ENCODE data around the gene ARSA.

Gene ARSA

DNA sequence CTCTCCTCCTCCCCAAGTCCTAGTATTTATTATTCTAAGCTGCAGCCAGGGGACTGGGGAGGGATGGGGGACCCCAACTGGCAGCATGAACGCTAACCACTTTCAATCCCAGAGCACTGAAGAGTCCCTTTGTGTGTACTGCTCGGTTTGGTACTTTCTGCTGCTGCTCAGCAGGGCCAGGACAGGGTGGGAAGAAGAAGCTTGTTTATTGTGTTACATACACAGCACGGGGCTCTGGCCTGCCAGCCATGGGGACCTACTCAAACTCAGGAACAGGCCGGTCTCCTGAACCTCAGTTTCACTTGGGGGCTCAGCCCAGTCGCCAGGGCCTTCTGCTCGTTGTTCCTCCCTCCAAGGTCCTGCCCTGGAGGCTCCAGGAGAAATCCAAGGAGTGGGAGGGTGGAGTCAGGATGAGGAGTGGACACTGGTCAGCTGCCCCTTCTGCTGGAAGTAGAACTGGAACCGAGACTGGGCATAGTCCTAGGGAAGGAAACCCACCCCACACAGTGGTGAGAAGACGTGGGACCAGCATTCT, 49.1 kb downstream of the ARSA start:
- DNase-seq (ENCODE audit: low read depth), result no peak
- H3K4me3 ChIP-seq (ENCODE audit: low read length), result no peak overlapping the region
- TF ChIP-seq, protein P1, sequence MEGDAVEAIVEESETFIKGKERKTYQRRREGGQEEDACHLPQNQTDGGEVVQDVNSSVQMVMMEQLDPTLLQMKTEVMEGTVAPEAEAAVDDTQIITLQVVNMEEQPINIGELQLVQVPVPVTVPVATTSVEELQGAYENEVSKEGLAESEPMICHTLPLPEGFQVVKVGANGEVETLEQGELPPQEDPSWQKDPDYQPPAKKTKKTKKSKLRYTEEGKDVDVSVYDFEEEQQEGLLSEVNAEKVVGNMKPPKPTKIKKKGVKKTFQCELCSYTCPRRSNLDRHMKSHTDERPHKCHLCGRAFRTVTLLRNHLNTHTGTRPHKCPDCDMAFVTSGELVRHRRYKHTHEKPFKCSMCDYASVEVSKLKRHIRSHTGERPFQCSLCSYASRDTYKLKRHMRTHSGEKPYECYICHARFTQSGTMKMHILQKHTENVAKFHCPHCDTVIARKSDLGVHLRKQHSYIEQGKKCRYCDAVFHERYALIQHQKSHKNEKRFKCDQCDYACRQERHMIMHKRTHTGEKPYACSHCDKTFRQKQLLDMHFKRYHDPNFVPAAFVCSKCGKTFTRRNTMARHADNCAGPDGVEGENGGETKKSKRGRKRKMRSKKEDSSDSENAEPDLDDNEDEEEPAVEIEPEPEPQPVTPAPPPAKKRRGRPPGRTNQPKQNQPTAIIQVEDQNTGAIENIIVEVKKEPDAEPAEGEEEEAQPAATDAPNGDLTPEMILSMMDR (conservative IDR thresholded peaks at IDR 0.05; ENCODE audit: low read length), result no peak

DNA sequence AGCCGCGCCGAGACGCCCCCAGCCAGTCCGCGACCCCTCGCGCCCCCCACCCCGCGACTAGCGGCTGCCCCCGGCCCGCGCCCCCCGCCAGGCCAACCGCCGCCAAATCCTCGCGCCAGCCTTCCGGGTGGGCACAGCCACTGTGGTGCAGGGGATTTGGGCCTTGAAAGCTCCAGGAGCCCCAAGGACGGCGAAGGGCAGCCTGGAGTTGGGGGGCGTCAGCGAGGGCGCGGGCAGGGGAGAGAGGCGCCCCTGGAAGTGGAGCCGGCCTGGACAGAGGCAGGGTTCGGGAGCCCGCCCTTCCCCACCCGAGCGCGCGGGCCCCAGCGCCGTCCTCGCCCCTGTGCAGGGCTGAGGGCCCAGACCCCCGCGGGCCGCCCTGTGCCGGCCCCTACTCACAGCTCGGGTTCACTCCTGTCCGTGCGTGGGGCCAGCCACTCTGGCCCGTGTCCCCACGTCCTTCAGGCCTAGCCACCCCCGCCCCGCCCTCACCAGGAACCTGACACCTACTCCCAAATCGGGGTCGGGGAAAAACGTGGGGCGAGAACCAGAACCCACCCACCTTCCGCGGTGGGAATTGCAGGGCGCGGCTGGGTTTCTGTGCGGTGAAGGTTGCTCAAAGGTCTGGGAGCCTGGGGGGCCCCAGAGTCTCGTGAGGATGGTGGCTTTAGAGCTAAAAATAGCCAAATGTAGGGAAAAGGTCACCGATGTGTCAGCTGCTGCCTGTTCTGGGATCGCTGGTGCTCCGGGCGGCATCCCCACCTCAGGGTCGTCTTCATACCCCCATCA, 49.8 kb downstream of the ARSA start, which contains the start of gene CPT1B:
Gene CPT1B, minus strand, starts transcription at position 441 of the 789 bp plus-strand sequence. CDS start 512 bp downstream, outside the sequence.
- no peak within 1 kb of the TSS for H3K4me3 ChIP-seq (ENCODE audit: low read length)
- DNase-seq (ENCODE audit: low read depth), result peak; percentile 31
- TF ChIP-seq, protein P1 (conservative IDR thresholded peaks at IDR 0.05; ENCODE audit: low read length), result 0 out of 2 replicates have a peak, but pooled peaks have one; percentile 11

DNA sequence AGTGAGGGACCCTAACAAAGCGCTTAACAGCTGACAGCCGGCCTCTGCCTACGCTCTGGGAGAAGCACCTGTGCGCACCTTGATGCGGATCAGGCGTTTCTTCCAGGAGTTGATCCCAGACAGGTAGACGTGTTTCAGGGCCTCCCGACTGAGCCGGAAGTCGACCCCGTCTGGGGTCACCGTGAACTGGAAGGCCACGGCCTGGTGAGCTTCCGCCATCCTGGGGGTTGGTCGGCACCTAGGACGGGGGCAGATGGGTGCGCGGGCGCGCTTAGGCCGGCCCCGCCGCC, 50.3 kb downstream of the ARSA start:
- no peak overlapping the region for H3K4me3 ChIP-seq (ENCODE audit: low read length)
- TF ChIP-seq, protein P1 (conservative IDR thresholded peaks at IDR 0.05; ENCODE audit: low read length), result no peak
- no peak for DNase-seq (ENCODE audit: low read depth)

DNA sequence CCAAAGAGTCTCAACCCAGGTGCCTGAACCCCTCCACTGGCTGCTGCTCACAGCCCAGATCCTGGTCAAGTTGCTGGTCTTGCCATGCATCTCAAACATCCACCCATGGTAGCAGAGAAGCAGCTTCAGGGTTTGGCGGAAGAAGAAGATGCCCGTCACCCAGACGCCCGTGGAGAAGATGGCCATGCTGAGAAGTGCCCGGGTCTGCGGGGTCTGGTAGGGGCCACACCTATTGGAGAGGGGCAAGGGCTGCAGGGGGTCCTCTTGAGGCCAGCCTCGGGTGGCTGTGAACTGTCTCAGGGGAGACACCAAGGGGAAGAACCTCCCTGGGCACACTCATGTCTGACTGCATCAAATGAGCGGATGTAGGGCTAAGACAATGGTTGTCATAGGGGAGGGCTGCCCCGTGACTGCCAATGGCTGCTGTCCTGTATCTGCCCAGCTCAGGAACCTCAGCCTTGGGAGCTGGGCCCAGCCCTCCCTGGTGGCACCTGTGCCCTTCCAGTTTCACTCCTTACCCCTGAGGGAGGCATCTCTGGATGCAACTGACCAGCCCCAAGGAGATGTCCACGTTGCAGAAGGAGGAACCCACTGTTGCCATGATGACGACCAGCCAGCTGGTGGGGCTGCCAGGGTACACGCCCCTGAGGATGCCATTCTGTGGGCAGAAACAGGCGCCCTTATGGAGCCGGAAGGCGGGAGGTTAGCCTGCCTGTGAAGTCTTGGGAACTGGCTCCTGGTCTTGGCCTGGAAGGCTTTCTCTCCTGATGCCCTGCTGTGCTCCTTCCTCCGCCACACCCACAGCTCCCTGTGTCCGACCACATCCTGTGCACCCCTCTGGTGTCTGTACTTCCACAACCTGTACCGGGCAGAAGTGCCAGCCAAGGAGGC, 50.9 kb downstream of the ARSA start:
- DNase-seq (ENCODE audit: low read depth), result no peak
- H3K4me3 ChIP-seq (ENCODE audit: low read length), result no peak overlapping the region
- TF ChIP-seq, protein P1 (conservative IDR thresholded peaks at IDR 0.05; ENCODE audit: low read length), result no peak

DNA sequence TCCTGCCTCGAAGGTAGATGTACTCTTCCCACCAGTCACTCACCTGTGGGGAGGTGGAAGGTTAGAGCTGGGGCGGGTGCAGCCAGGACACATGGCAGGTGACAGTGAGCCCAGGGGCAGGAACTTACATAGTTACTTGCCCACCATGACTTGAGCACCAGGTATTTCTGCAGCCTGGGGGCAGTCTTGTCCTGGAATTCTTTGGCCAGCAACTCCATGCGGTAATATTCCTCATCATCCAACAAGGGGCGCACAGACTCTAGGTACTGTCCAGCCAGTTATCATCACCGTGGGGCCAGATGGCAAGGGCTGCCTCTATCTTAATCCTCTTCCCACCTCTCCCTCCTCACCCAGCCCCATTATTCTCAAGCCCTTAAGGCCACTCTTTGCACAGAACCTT, 51.9 kb downstream of the ARSA start:
- TF ChIP-seq, protein P1 (conservative IDR thresholded peaks at IDR 0.05; ENCODE audit: low read length), result peak; percentile 20
- H3K4me3 ChIP-seq (ENCODE audit: low read length), result no peak overlapping the region
- DNase-seq (ENCODE audit: low read depth), result peak; percentile 23

DNA sequence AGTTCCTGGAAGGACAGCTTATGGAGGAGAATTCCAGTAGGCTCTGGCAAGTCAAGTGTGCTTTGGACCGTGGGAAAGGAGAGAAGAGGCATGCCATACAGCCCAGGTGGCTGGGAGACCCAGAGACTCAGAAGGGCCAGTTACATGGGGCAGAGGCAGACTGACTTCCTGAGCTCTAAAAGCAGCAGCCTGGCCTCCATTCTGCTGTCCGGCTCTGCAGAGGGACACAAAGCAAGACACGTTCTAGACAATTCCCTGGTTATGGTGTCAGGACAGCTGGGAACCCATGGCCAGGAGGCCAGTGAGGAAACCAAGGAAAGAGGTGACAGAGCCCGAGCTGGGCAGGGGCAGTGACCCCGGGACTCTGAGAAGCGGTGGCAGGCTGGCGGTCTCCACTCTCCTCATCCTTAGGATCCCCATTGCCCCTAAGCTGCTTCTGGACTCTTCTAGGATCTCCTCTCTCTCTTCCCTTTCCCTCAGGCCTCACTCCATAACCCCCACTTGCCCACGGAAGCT, 52.5 kb downstream of the ARSA start:
- H3K4me3 ChIP-seq (ENCODE audit: low read length), result no peak overlapping the region
- TF ChIP-seq, protein P1 (conservative IDR thresholded peaks at IDR 0.05; ENCODE audit: low read length), result no peak
- DNase-seq (ENCODE audit: low read depth), result no peak
